T-helper 9 cell (primary cell): ENCODE measurements around the gene PACRG.

Experiments used
- DNase-seq: peaks from one replicate; pipeline ENCODE4 v3.0.0-alpha.2; 2020

The PACRG gene

DNA sequence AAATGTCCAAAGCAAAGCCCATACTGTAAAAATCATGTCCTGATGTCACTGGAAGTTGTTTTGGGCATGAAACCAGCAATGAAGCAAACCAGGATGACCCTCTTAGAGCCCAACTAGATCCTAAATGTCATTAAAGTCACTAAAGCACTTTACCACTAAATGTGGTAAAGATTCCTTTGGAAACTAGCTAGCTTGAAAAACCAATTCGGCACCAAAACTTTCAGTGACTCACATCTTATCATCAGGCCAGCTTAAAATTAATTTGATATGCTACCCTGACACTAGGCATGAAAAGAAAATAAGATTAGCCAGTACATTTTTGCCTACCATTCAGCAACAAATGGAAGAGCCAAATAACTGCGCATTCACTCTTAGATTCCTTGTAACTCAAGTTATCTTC is 145.8 kb downstream of the PACRG start:
- no peak for DNase-seq

- DNase-seq = no peak
Observed at GRCh38 chr6:162875070-162875469, 147.3 kb downstream of the PACRG start.

DNA sequence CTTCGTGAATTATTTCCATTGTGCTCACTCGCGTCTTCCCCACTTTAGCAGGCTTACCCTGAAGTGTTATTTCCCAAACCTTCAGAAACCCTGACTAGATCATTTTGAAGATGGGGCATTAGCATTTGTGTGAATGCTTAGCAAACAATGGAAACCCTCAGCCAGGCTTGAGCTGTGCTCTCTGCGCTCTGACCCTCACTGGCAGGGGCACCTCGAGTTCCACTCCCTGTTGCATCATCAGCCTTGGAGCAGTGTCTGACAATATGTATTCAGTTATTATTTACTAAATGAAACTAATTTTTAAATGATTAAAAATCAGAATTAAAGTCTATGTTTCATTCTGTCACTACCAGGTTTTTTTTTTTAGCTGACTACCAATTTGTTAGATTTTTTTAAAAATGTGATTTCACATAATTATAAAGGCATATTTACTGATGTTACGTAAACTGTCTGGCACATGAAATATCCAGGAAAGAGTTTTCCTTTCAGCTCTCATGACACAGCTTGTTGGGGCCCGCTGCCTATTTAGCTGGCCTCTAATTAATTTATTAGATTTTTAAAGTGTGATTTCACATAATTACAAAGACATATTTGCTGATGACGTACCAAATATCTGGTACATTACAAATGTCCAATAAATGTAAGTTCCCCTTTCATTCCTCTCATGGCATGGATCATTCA is 155.2 kb downstream of the PACRG start:
- DNase-seq = no peak

DNA sequence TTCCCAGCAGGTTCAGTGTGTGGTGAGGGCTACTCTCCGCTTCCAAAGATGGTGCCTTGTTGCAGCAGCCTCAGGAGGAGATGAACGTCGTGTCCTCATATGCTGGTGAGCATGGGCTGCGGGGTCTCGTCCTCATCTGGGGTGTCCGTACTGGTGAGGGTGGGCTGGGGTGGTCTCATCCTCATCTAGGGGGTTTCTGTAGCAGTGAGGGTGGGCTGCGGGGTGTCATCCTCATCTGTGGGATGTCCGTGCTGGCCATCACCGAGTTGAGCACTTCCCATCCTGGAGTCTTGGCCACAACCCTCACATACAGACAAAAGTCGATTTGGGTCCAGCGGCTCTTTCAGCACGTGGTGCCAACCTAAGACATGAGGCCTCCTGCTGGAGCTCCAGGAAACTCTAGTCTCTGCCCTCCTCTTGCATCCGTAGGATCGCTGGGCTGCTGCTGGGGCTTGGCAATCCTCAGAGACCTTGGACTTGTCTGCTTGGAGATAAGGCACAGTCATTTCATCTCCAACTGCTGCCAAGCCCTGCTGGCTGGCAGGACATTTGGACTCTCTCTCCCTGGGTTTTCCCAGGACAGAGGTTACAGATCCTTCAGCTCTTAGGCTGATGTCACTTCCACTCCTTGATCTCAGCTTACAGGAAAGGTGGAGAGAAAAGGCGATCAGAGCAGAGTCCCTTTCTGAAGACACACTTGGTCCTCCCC is 160.4 kb downstream of the PACRG start:
- no peak for DNase-seq

DNA sequence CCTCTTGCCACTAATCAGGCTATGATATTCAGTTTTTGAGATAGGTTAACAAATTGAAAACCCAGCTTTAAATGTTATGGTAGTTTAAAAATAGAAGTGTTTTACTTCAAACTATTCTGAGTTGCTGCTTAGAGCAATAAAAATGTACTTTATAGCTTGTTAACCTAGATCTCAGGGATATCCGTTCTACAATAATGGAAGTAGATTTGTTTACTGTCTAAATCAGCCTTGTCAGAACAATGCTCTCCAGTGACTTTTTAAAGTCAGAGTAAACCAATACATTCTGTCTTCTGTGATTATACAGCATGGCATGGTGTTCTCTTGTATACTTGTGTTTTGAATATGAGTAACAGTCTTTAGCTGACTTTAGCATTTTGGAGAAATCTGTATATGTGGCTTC is 161.5 kb downstream of the PACRG start:
- DNase-seq = no peak

DNA sequence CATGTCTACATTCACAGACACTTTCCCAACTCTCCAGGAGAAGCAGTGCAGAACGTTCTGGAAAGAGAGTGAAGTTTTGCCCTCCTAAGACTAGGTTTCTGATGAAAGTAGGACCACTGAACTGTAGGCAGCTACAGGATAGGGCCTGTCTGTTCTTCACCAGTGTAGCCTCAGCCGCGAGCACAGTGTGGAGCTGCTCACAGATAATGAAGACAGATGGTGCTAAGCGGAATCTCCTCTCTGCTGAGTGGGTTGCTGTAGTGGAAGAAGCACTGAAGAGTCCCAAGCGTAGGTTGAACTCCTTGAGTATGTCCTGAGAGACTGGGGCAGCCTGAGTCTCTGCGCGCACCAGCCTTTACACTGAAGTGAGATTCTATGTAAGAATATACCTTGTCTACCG is 170.2 kb downstream of the PACRG start:
- no peak for DNase-seq

- no peak for DNase-seq
Observed at GRCh38 chr6:162899148-162899547, 171.4 kb downstream of the PACRG start.

- no peak for DNase-seq
Observed at GRCh38 chr6:162900503-162900902, 172.7 kb downstream of the PACRG start.

- no peak for DNase-seq
Observed at GRCh38 chr6:162904069-162904663, 176.4 kb downstream of the PACRG start.

- DNase-seq = no peak
Observed at GRCh38 chr6:162906479-162906878, 178.7 kb downstream of the PACRG start.

GRCh38 chr6:162907876-162908481 is 180.2 kb downstream of the PACRG start:
- no peak for DNase-seq

GRCh38 chr6:162913206-162913605 is 185.4 kb downstream of the PACRG start:
- no peak for DNase-seq

DNA sequence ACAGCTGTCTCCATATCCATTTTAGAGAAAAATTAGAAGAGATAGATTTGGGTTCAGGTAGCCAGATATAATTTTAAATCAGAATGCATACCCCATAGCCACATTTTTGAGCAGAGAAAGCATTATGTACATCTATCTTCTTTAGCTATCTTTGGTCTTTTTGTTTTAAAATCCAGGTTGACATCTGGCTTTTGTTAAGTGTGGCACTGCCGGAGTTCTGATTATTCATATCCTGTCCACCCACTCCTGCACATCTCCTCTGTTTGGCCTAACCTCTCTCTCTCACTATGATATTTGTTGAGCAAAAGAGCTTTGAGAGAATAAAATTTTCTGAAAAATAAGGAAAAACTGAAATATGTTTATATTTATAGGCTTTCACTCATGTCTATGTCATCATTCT is 189.7 kb downstream of the PACRG start:
- DNase-seq = no peak

DNA sequence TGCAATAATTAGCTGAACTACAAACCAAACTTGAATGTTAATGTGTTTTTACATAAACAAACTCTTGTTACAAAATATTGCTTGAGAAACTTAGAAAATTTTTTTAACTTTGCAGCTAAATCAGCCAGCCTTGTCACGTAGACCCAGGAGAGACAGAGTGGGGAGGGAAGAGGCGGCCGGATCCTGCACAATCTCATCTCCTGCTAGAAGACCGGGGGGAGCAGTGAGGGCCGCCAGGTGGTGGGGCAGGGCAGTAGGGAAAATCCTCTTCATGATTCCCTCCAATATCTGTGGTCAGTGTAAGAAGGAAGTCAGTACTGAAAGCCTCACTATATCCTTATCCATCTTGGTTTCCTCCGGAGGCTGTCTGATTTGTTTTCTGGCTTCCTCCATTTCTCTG is 193.3 kb downstream of the PACRG start:
- no peak for DNase-seq

GRCh38 chr6:162921510-162922040 is 193.8 kb downstream of the PACRG start:
- DNase-seq = no peak

DNA sequence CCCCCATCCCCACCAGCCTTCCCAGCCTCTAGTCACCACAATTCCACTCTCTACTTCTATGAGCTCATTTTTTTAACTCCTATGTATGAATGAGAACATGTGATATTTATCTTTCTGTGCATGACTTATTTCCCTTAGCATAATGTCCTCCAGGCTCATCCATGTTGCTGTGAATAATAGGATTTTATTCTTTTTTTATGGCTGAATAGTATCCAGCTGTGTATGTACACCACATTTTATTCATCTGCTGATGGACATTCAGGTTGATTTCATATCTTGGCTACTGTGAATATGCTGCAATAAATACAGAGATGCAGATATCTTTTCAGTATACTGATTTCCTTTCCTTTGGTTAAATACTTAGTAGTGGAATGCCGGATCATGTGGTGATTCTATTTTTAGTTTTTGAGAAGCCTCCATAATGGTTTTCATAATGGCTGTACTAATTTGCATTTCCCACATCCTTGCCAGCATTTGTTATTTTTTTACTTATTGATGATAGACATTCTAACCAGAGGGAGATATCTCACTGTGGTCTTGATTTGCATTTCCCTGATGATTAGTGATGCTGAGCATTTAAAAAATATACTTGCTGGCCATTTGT is 194.9 kb downstream of the PACRG start:
- no peak for DNase-seq

DNA sequence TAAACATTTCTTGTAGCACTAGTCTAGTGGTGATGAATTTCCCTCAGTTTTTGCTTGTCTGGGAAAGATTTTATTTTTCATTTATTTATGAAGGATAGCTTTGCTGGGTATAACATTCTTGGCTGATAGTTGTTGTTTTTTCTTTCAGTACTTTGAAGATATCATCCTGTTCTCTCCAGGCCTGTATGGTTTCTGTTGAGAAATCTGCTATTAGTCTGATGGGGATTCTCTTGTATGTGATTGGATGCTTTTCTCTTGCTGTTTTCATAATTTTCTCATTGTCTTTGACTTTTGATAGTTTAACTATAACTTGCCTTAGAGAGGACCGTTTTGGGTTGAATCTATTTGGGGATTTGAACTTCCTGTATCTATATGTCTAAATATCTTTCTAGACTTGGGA is 207.1 kb downstream of the PACRG start:
- no peak for DNase-seq

- no peak for DNase-seq
Observed at GRCh38 chr6:162940426-162940825, 212.7 kb downstream of the PACRG start.

- no peak for DNase-seq
Observed at GRCh38 chr6:162941128-162941527, 213.4 kb downstream of the PACRG start.

DNA sequence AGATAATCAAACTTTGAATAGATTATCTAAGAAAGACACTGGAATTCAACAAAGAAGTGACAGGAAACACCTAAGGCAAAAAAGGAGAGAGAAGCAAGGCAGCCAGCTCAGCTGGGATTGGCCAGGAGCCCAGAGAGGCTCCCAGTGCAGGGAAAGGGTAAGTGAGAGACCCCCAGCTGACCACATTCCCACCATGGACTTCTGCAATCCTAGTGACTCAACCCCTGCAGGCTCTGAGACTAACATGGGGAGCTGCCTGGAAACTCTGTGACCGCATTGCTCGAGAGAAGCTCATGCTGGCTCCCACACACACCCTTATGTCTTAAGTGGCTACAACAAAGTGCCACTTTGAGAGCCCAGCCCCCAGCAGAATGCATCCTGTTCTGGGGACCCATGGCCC is 215.1 kb downstream of the PACRG start:
- DNase-seq = no peak

GRCh38 chr6:162943369-162943768 is 215.6 kb downstream of the PACRG start:
- no peak for DNase-seq

DNA sequence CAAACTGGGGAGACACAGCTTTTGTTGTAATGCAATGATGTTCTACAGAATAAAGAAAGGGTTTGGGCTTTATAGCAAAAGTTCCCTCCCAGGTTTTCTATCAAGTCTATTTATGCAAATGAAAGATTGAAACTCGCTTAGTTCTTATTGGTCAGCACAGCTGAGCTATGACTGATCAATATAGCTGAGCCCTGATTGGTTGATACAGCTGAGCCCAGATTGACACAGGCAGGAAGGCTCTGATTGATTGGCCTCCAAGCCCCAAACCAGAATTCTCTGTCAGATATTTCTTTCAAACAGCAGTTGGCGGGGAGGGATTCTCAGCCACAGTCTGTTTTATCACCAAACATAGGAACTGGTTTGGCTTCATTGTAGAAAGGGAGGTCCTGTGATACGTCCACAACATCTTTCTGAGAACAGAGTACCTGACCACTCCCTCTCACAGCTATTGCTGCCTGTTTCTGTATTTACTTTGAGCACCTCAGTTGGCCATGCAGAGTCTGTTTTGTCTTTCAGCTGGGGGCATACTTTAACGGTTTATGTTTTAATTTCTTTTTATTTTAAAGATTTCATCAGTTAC is 223.5 kb downstream of the PACRG start:
- DNase-seq = no peak

DNA sequence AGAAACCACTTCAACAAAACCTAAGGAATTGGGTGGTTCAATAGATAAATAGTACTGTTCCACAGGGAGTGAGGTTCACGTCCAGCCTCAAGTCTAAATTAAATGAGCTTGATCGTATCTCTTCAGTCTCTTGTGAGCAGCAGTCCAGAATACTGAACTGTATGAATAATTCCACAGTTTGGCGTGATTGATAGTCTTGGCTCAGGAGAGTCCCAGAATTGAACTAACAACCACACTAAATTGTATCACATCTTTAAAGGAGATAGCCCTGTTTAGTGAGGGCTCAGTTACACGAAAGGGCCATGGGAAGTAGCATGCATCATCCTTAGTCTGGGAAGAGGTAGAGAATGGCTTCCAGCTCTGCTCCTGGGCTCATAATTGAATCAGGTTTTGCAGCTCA is 224.6 kb downstream of the PACRG start:
- no peak for DNase-seq
